ENCODE results near the gene CLCA1. TPM values are rescaled to one million over a fixed set of nuclear protein-coding genes. Genes with fewer than 3 reads are reported as not detected.

Gene CLCA1
- total and polyA plus RNA-seq, 2 experiments from 2014 or later, result not detected

GRCh38 chr1:86516335-86516734, 47.6 kb downstream of the CLCA1 start:
- no peaks in the 10 kb centered on the region for H3K27me3 ChIP-seq (ENCODE audit: insufficient read depth)
- Mint-ChIP-seq H3K4me3 (no peak overlapping the region), H3K9me3 (no peaks in the 10 kb centered on the region), H3K27me3 (ENCODE audit: insufficient read depth, low read depth, poor library complexity) (no peaks in the 10 kb centered on the region), H3K36me3 (ENCODE audit: low read depth) (no peaks in the 10 kb centered on the region), H3K27ac (no peak overlapping the region; the same call in 1 of the 2 replicates), H3K4me1 (peaks cover 10% of the 10 kb centered on the region; the same call in 2 of the 3 replicates)
- H3K27ac ChIP-seq (ENCODE audit: low read depth), result no peak overlapping the region
- H3K9me2 ChIP-seq (ENCODE audit: insufficient read depth), result no peaks in the 10 kb centered on the region; the same call in 1 of the 2 replicates
- DNase-seq (ENCODE audit: low spot score), result no peak
- no peak for TF ChIP-seq NANOG (IDR thresholded peaks at IDR 0.05; ENCODE audit: borderline replicate concordance)
- no peak for TF ChIP-seq EZH2 (IDR thresholded peaks at IDR 0.05; ENCODE audit: low read depth, unreplicated experiment)
- no peak for TF ChIP-seq CREB1 (CRISPR knock-in tag; IDR thresholded peaks at IDR 0.05; ENCODE audit: low read depth)
- TF ChIP-seq CTCF (conservative IDR thresholded peaks at IDR 0.05; ENCODE audit: low read depth in 2 of 2), result no peak
- no peak for TF ChIP-seq STAT1 (IDR thresholded peaks at IDR 0.05; ENCODE audit: unreplicated experiment)
- TF ChIP-seq ZNF462 (CRISPR knock-in tag; IDR thresholded peaks at IDR 0.05), result no peak
- no peaks in the 10 kb centered on the region for H3K4me1 ChIP-seq (ENCODE audit: insufficient read depth)
- H3F3A ChIP-seq (replicated peaks; ENCODE audit: low read depth), result no peaks in the 10 kb centered on the region
- ATAC-seq, result no peak
- H3K36me3 ChIP-seq (ENCODE audit: insufficient read depth), result no peaks in the 10 kb centered on the region
- no peaks in the 10 kb centered on the region for H3K79me2 ChIP-seq (replicated peaks; ENCODE audit: insufficient read depth)
- no peak overlapping the region for H3K4me3 ChIP-seq
- H3K4me2 ChIP-seq, result no peak overlapping the region
- no peak overlapping the region for H2AFZ ChIP-seq
- no peaks in the 10 kb centered on the region for H4K20me1 ChIP-seq (replicated peaks; ENCODE audit: insufficient read depth)
